HG03469 (cell line): ENCODE measurements around the gene CFAP61.
"Not testable (repeated sequence)": the region's sequence is repeated elsewhere in the genome, so short reads cannot be mapped to it uniquely, and the experiment has no call there.

Experiments
- ATAC-seq: cut with Tn5 transposase; IDR thresholded peaks from one replicate; pipeline ENCODE4 v1.9.1; 2021; ENCODE audit warnings: mild to moderate bottlenecking, moderate library complexity, moderate number of reproducible peaks; ENCODE audit not compliant: unreplicated experiment

Gene CFAP61

GRCh38 chr20:20206788-20207187, 154.5 kb downstream of the CFAP61 start:
- peak; percentile 39 for ATAC-seq

DNA sequence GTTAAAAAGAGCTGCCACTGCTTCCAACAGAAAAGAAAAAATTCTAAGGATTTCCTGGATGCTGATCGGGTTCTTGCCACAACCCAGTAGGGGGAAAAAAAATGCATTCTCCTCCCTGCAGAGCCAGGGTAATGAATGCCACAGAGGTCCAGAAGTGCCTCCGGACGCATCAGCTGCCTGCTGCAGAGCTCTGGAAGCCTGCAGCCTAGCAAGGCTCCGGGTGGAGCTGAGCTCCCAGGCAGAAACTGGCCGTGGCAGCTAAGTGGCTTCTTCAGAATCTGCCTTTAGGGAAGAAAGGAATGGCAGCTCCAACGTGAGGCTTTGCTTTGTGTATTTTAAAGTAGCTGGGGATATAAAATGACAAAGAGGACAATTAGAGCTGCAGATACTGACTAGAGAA, 155.0 kb downstream of the CFAP61 start:
- ATAC-seq, result no peak

DNA sequence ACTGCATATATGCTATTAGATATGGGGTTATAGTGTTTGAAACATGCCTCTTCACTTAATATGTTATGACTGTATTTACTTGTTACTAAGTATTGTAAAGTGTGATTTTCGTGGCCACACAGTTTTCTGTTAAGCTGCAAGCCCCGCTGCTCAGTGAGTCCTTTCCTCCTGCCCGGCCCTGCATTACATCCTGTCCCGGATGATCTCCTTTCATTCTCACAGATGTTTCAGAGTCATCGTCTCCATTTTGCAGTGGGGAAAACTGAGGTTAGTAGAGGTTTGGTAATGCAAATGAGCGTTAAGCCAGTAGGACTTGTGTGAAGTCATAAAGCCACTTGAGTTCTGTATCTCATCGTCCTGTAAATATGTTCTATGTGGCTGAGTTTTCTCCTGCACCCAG, 155.5 kb downstream of the CFAP61 start:
- peak; percentile 54 for ATAC-seq

DNA sequence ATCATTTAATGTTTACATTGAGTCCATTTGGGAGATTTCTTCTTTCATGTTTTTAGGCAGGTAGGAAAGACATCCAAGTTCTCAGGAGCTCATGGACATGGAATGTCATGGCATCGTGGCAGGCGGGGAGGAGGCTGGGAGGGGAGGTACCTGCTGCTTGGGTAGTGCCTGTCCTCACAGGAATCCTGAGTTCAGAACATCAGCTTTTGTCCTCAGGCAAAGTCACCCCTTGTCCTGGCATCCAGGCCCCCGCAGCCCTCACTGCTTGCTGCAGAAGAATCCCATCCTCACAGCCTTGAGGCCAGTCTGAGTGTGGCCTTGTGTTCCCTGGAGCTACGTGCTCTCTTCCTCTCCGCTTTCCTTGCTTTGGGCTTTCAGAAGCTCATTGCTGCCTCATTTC, 157.4 kb downstream of the CFAP61 start:
- no peak for ATAC-seq

DNA sequence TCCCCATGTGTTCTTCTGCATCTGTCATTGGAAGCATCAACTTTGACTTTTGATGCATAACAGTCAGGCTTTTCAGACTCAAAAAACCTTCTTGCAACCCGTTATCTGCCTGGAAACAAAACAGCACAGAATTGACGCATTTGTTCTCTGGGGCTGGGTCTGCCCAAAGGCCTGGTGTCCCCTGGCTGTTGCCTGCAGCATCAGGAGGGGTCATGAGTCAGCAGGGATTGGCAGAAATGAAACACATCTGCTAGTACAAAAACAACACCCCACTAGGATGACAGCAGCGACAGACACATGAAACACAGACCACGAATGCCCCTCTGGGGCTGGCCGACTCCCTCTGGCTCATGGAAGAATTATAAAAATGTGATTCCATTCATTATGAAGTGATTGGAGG, 158.0 kb downstream of the CFAP61 start:
- ATAC-seq, result no peak

DNA sequence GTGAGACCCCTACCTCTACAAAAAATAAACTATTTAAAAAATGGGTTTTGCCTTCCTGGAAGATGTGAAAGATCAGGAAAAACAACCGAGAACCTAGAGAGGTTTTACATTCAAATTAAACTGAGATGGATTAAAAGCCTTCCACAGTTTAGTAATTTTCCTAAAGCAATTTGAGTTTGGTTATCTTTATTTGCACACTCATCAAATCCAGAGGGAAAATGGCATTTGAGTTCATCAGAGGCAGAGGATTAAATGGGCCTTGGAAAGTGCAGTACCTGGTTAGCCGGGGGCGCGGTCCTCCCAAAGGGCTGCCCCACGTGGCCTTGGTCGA, 158.6 kb downstream of the CFAP61 start:
- no peak for ATAC-seq

DNA sequence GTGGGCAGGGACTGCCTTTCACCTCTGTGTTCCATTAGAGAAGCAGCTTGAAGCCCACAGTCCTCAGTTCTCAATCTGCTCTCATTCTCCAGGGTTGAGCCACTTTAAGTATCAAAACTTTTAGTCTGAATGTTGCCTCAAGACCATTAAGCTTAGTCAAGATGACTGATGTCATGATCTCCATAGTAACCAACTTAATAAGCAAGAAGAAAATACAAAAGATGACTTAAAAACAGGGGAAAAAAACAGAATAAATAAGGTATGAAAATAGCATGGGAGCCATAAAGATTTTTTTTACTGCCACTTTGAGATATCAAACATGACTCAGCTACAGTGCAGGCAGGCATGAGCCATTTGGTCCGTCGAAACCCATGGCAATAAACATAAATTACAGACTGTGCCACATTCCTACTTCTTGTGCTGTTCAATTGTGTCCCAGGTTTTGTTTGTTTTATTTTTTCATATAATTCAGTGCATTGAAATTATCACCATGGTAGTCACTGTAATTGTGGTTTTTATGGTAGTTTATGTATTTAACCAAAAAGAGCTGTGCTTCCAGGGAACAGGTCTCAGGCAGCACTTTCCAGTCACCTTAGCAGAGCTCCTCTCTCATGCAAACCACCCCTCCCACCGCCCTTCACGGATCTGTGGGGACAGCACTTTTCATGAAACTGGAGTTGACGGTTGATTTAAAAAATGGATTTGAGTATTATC, 159.1 kb downstream of the CFAP61 start:
- ATAC-seq, result no peak

GRCh38 chr20:20211988-20212518, 159.7 kb downstream of the CFAP61 start:
- ATAC-seq, result no peak

- no peak for ATAC-seq
These were observed 160.4 kb downstream of the CFAP61 start for GRCh38 chr20:20212675-20213096.

DNA sequence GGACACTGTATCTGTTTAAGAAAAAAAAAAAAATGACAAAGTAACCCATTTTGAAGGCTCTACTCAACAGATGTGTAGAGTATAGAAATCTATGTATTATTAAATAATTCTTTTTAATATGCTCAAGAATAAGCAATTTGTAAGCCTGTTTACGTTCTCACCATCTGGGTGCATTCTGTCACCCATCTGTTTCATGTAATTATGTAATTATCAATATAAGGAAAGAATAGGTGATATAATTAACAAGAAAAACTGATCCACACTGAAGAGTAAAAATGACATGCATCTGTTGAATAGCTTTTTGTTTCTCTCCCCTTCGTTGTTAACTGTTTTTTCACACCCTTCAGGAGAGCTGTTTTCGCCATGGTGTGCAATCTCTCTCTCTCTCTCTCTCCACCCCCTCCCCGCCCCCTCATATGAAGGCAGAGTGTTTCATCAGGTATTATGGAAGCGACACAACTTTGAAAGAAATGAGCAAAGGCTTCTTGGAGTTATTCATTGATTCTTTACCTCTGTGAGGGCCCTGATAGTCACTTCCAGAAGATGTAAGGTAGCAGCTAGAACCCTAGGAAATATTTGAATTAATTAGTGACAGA, 161.3 kb downstream of the CFAP61 start:
- ATAC-seq, result no peak

DNA sequence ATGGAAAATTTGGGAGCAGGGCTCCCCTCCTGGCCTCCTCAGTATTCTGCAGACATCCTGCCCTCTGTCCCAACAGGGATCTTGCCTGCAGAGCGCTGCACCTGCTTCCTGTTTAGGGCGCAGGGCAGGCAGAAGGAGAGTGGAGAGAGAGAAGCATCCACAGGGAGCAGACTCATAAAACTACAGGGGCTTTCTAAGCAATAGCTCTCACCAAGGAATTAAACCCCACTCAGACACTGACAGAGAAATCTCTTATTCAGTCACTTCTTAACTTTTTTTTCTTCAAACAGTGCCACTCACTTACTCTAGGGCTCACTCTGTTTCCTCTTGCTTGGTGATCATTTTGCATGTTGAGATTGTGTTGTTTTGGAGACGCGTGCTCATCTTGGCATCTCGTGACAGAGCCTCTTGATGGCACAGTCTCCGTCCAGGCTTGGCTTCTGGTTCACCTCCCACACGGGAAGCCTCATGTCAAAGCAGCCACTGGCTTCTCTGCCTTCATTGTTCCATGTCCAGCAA, 162.5 kb downstream of the CFAP61 start:
- no peak for ATAC-seq

GRCh38 chr20:20215976-20216727, 163.8 kb downstream of the CFAP61 start:
- no peak for ATAC-seq

- ATAC-seq, result no peak
These were observed 164.6 kb downstream of the CFAP61 start for GRCh38 chr20:20216941-20217340.

- ATAC-seq, result no peak
These were observed 165.3 kb downstream of the CFAP61 start for GRCh38 chr20:20217621-20218020.

GRCh38 chr20:20218106-20218505, 165.8 kb downstream of the CFAP61 start:
- not testable (repeated sequence) for ATAC-seq

- no peak for ATAC-seq
These were observed 166.7 kb downstream of the CFAP61 start for GRCh38 chr20:20219016-20219415.

GRCh38 chr20:20220134-20220533, 167.8 kb downstream of the CFAP61 start:
- no peak for ATAC-seq

DNA sequence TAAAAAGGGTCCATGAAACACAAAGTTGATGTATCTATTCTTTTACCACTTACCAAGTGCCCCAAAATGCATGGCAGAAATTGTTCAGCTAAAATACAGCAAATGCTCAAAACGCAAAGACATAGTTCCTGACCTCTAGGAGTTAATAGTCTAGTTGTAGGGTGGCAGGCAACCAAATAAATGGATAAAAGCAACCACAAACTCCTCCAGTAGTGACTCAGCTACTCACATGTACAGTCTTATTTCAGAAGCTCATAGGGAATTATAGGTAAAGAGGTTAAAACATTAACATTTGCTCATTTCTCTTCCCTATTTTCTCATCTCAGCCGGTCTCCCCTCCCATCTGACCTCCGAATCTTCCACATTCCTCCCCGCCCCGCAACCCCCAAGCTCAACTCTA, 171.6 kb downstream of the CFAP61 start:
- no peak for ATAC-seq

- ATAC-seq, result no peak
These were observed 172.5 kb downstream of the CFAP61 start for GRCh38 chr20:20224806-20225205.

- ATAC-seq, result no peak
These were observed 173.2 kb downstream of the CFAP61 start for GRCh38 chr20:20225325-20226043.

DNA sequence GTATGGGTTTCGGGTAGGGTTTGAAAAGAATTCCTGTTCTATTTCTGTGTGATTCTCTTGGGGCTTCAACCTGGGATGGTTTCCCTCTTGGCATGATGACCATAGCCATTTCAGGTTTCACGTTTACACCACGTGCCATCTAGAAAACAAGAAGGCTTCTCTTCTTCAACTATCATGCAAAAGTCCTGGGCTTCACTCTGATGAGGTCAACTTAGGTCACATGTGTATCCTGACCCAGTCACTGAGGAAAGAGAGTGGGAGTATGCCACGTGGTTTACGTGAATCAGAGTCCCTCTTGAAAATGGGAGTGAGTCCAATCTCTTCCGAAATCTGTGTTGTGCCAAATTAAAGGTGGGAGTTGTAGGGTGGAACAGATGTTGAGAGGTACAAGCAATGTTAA, 174.2 kb downstream of the CFAP61 start:
- no peak for ATAC-seq
